ENCODE measurements around the gene VWF.

DNA sequence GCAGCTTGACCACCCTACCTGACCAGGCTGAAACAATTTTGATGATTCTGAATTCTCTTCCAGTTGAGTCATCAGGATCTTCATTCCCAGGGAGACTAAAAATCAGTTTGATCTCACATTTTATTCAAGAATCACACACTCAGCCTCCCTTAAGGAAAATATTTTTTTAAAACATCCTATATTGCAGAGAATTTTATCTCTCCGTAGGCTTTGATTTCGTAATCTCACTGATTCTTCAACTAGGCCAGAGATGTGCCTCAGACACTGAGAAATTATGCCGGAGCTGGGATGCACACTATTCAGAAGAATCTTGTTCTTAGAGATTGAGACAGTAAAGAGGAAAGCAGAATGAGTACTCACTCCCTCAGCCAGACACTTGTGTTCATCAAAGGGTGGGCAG, 172.4 kb downstream of the VWF start:
- TF ChIP-seq, protein P1, sequence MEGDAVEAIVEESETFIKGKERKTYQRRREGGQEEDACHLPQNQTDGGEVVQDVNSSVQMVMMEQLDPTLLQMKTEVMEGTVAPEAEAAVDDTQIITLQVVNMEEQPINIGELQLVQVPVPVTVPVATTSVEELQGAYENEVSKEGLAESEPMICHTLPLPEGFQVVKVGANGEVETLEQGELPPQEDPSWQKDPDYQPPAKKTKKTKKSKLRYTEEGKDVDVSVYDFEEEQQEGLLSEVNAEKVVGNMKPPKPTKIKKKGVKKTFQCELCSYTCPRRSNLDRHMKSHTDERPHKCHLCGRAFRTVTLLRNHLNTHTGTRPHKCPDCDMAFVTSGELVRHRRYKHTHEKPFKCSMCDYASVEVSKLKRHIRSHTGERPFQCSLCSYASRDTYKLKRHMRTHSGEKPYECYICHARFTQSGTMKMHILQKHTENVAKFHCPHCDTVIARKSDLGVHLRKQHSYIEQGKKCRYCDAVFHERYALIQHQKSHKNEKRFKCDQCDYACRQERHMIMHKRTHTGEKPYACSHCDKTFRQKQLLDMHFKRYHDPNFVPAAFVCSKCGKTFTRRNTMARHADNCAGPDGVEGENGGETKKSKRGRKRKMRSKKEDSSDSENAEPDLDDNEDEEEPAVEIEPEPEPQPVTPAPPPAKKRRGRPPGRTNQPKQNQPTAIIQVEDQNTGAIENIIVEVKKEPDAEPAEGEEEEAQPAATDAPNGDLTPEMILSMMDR (IDR thresholded peaks at IDR 0.05) = no peak
- TF ChIP-seq POLR2A (IDR thresholded peaks at IDR 0.05) = no peak

Measured in heart left ventricle (tissue), 13 donors.